HG02981 (cell line): Measurements from ENCODE around the gene GRM1.

Experiments used
- ATAC-seq: cut with Tn5 transposase; IDR thresholded peaks from one replicate; pipeline ENCODE4 v1.9.1; 2021; ENCODE audit warnings: mild to moderate bottlenecking, moderate library complexity; ENCODE audit not compliant: unreplicated experiment

GRM1 gene

GRCh38 chr6:146361128-146361924 is 332.5 kb downstream of the GRM1 start:
- ATAC-seq: no peak

DNA sequence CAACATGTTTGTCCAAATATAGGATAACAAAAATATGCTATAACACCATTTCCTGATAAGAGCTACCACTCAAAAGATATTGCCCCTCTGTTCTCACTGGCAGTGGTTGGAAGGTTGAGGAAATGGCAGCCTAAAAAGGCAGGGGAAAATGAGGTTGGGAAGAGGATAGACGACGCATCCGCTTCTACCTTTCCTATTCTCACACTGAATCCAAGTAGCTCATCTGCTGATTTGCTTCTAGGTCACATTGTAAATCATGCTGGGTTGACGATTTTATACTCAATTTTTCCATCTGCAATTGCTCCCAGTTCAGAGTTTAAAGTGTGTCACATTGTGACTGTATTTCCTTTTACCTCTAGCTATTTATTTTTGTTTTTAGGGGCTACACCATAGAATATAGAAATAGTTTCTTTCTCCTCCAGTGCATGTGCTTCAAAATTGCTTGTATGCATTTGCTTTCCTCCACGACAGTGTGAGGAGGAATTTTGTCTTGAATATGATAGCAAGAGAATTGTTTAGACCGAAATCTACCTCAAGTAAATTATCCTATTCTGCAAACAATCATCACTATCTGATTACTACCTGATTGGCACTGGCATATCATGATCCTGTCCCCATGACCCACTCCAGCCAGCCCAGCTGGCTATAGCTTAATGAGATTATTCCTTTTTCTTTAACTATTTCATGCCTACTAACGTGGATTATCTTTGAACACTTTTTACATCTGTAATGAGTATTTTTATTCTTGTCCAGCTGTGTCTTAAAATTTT is 335.2 kb downstream of the GRM1 start:
- no peak for ATAC-seq

DNA sequence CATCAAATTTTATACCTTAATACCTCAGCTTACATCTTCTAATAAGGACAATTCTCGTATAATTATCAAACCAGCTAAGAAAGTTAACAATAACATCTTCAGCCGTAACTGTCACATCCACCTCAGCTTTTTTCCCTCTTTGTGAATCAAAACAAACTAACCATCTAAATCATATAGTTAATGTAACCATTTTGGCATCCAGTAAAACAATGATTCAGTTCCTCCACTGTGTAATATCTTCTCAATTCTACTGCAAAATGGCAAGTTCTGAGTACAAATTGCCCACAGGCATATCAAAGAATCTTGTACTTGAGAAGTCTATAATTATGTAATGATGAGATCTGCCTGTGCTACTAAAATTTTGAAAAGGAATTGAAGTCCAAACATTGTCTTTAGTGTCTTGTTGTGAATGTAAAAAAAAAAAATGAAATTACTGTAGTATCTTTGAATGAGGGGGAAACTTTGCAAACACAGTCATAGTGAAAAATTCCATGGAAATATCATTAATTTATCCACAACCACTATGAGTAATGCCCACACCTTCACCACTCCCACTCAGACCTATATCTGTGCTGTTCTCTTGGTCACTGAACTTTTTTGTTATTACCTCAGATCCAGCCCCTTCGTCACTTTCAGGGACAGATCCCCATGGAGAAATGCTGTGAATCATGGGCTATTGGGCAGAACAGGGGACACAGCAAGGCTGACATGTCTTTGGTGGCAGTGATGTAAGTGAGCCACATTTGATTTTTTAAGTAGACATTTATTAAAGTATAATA is 336.1 kb downstream of the GRM1 start:
- no peak for ATAC-seq

DNA sequence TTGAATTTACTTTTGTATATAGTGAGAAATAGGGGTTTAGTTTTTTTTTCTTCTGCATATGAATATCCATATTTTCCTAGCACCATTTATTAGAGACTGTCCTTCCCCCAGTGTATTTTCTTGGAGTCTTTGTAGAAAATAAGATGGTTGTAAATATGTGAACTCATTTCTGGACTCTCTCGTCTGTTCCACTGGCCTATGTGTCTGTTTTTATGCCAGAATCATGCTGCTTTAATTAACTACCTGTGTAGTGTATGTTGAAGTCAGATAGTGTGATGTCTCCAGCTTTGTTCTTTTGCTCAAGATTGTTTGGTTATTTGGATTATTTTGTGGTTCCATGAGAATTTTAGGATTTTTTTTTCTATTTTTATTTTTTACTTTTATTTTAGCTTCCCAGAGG is 338.2 kb downstream of the GRM1 start:
- ATAC-seq: no peak

DNA sequence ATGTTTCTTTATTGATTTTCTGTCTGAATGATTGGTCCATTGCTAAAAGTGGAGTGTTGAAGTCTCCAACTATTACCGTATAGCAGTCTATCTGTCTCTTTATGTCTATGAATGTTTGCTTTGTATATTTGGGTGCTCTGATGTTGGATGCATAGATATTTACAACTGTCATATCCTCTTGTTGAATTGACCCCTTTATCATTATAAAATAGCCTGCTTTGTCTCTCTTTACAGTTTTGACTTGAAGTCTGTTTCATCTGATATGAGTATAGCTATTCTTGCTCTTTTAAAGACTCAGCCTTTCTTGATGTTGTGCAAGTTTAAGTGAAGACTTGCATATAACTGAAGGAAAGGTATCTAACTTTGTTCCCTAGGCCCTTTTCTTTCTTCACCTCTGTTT is 341.0 kb downstream of the GRM1 start:
- ATAC-seq: no peak

- no peak for ATAC-seq
Measured at GRCh38 chr6:146381486-146381885, 352.6 kb downstream of the GRM1 start.

DNA sequence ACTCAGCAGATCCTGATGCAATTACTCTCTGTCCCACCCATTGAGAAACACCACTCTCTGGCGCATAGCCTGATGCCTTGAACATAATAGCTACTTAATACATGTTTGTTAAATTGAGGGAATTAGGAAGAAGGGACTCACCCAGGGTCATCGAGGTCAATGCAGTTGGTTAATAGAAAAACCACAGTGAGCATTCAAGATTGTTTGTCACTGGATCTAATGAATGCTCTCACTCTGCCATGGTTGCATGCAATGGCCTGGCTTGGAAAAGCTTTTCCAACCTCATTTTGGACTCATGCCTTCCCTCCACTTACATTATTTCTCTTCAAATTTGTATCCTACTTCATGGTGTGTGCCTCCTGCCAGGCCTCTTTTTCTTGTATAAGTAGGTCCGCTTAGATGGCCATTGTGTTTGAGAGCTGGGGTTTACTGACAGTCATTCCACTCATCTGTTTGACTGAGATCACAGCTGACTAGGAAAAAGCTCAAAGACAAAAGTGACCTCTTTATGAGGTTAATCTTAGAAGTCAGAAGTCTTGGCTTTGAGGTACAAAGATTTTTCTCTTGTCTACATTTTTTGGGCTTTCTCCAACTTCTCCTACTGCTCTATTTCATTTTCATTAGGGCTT is 360.0 kb downstream of the GRM1 start:
- no peak for ATAC-seq

DNA sequence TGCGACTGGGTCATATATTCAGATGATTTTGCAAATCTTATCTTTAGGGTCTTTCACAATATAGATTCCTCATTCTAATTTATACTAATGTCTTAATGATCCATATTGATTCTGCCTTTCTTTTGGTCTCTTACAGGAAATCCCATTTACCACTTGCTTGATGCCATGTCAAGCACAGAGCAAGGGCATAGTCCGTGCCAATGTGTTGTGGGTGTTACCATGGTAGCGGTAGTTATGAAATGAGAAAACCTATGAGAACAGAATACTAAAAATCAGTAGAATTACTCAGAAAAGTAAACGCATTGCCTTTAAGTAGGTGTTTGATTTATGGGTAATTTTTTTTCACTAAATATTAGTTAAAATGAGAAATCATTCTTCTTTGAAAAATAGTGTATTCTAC is 360.9 kb downstream of the GRM1 start:
- ATAC-seq: no peak

DNA sequence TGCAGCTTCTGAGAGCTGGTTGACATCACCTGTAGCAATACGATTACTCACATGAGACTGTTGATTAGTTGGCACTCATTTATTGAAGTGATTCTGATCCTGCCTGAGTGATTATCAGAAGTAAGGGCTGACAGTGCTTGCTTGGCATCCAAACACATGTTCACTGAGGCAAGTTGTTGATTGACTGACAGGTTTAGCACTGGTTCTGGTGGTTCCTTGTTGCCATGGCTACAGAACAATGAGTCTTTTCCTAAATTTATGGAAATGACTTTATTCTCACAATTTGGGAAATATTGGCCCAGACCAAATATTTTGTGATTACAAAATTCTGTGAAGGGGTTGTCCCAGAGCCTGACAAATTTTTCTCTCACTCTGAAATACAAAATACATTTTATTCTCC is 368.8 kb downstream of the GRM1 start:
- ATAC-seq: no peak

GRCh38 chr6:146402476-146402875 is 373.6 kb downstream of the GRM1 start:
- ATAC-seq: no peak

DNA sequence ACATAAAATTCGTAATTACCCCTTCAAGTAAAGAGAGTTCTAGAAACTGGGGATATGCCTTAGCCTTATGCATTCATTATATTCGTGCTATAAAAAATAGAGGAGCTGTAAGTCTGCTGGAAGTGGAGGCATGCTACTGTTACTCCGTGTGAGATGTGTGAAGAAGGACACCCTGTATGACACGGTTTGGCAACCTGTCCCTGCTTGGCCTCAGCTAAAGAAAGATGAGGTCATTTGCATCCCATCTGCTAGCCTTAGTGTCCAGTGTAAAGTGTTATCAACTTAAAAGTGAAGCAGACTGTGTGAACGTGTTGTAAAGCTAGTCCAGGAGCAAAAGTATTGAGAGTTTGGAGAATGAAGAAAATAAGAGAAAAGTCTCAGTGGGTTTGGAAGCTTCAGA is 379.7 kb downstream of the GRM1 start:
- ATAC-seq: no peak

- ATAC-seq: no peak
Measured at GRCh38 chr6:146410851-146411595, 382.2 kb downstream of the GRM1 start.

DNA sequence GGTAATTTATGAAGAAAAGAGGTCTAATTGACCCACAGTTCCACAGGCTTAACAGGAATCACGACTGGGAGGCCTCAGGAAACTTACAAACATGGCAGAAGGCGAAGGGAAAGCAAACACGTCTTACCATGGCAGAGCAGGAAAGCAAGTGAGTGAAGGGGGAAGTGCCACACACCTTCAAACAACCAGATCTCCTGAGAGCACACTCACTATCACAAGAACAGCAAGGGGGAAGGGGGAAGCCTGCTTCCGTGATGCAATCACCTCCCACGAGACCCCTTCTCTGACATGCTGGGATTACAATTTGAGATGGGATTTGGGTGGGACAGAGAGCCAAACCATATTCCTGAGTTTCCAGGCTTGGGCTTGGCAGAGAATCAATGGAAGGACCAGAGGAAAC is 390.7 kb downstream of the GRM1 start:
- ATAC-seq: no peak

DNA sequence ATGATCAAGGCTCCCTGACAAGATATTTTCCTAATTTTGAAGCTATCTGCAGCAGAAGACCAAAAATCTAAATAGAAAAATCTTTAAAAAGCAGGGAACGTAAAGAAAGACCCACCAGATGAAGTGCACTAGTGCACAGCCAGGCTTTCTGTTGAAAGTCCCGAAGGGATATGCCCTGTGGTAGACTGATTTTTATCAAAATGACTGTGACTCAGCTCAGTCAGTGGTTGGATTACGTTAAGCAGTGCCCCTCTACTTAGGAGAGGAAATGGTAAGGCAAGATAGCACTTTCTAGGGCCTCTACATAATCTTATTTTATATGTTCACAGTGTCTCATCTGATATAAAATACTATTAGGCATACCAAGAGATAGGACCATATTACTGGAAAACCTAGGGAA is 391.4 kb downstream of the GRM1 start:
- ATAC-seq: no peak

GRCh38 chr6:146422789-146423375 is 394.0 kb downstream of the GRM1 start:
- ATAC-seq: no peak

DNA sequence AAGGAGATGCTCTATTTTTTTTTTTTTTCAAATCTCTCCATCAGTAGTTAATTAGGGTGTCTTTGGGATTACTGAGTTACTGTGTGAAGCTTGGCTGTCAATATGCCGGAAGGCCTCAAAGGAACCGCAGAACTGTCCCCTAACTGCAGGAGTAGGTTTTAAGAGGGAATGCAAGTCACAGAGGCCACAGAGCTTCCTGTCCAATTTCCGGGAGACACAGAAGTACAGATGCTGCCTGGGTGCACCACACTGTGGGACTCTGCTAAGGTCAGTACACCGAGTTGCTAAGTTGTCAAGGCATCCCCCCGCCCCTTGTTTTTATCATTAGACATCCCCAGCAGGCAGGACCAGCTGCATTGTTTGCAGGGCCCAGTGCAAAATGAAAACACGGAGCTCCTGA is 394.6 kb downstream of the GRM1 start:
- ATAC-seq: no peak

GRCh38 chr6:146426516-146426915 is 397.7 kb downstream of the GRM1 start:
- no peak for ATAC-seq

DNA sequence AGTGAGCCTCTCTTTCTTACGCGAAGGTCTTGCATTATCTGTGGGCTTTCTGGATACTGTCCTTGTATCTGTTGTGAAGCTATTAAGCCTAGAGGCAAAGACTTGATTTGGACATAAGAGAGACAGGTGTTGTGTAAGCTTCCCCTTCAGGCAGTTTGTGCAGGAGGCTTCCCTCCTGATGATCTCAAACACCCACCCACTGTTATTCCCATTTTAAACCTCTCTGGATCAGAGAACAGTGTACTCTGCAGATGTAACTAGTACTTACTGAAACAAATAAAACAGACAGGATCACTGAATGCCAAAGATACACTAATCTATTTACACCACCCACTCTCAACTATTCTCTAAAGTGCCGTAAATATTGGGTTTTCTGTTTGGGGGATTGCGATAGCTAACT is 401.0 kb downstream of the GRM1 start:
- no peak for ATAC-seq

DNA sequence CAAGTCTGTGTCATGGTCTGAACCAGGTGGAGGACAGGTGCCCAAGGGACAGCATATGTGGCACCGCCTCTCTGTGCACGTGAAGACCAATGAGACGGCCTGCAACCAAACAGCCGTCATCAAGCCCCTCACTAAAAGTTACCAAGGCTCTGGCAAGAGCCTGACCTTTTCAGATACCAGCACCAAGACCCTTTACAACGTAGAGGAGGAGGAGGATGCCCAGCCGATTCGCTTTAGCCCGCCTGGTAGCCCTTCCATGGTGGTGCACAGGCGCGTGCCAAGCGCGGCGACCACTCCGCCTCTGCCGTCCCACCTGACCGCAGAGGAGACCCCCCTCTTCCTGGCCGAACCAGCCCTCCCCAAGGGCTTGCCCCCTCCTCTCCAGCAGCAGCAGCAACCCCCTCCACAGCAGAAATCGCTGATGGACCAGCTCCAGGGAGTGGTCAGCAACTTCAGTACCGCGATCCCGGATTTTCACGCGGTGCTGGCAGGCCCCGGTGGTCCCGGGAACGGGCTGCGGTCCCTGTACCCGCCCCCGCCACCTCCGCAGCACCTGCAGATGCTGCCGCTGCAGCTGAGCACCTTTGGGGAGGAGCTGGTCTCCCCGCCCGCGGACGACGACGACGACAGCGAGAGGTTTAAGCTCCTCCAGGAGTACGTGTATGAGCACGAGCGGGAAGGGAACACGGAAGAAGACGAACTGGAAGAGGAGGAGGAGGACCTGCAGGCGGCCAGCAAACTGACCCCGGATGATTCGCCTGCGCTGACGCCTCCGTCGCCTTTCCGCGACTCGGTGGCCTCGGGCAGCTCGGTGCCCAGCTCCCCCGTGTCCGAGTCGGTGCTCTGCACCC is 405.2 kb downstream of the GRM1 start:
- ATAC-seq: no peak
